Motor neuron (in vitro differentiated cells): ENCODE results near the gene DPP8. TPM values are rescaled to one million over a fixed set of nuclear protein-coding genes. Genes with fewer than 3 reads are reported as not detected.
A peak's percentile ranks its signal among the peaks of the same experiment; 100 is the strongest.
"Not testable (repeated sequence)": the region's sequence is repeated elsewhere in the genome, so short reads cannot be mapped to it uniquely, and the experiment has no call there.

Experiments used
- ATAC-seq, 8 experiments: fragments of 200-7000 bp; cut with Tn5 transposase; replicated peaks in 6 of 8; 2 replicates each; pipeline ENCODE4 v1.8.0; 2021; ENCODE audit warnings: mild to moderate bottlenecking in 8 of 8, moderate library complexity in 8 of 8
- H3K27ac ChIP-seq, 2 donors: fragments of 250-450 bp; sonication (Bioruptor Pico); 2 replicates each; pipeline ENCODE4 v1.9.0; 2021; ENCODE audit warnings: antibody characterized with exemption in 2 of 2, mild to moderate bottlenecking in 2 of 2, moderate library complexity in 1 of 2
- H3K4me1 ChIP-seq, 2 donors: fragments of 250-450 bp; sonication (Bioruptor Pico); replicated peaks in 1 of 2; 2 replicates each; pipeline ENCODE4 v1.6.1; 2021; ENCODE audit warnings: antibody characterized with exemption in 2 of 2, mild to moderate bottlenecking in 2 of 2, moderate library complexity in 1 of 2
- H3K4me3 ChIP-seq, 5 donors: fragments of 250-450 bp; sonication (Bioruptor Pico); 2 replicates each; pipeline ENCODE4 v1.9.0; 2021; ENCODE audit warnings: antibody characterized with exemption in 5 of 5, mild to moderate bottlenecking in 5 of 5, moderate library complexity in 4 of 5
- WGBS, 10 experiments: fragments of 450-650 bp; shearing (Covaris generic); methylation state at CpG; one replicate each; pipeline ENCODE4 v1.0.0; 2022; 5-methylcytosine and 5-hydroxymethylcytosine counted together
- in situ Hi-C, 9 experiments: fragments of 400-800 bp; cut with MboI; loops; one replicate each; pipeline ENCODE4 v1.15.0; 2021; ENCODE audit warnings: low sequenced_read_pairs in 9 of 9, low pct_unique_long_range_greater_than_20kb in 2 of 9; ENCODE audit not compliant: unreplicated experiment in 9 of 9
- total RNA-seq, 8 experiments: library from RNA; unstranded; fragments of 300-600 nt; gene quantifications; 2 replicates each; pipeline versions ENCODE4 v1.2.3 to v1.2.4, GENCODE V29; 2022

DPP8 gene
- total RNA-seq, 8 experiments from 2014 or later: 18.4 to 42.8 (median 24.7) TPM

DNA sequence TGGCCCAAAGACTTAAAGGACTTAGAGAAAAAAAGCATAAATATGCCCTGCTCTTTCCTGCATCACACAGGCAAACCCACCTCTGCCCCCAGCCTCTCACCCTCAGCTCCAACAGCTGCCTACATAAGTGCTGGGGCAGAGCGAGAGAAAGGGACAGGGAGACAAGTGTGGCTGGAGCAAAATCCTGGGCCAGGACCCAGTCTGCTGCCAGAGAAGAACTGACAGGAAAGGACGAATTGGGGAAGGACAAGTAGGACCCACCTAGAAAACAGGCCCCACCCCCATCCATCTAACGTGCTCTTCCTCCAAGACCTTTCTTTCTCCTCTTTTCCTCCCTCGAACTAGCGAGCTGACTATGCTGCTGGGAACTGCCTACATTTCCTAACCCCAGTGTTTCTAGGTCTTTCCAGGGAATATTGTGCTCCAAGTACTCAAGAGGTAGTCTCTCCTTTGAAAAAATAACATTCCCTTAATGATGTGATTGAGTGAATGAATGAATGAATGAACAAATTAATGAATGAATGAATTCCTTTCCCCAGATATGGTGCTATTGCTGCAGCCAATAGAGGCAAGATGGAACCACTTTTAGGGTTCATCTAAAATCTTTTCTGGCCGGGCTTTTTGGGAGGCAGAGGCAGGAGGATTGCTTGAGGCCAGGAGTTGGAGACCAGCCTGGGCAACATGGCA lies 113.2 kb downstream of the DPP8 start:
- in situ Hi-C loops: no loop called here
- no peak overlapping the region for H3K27ac ChIP-seq
- WGBS, 10 experiments: 63 to 100% (median 79%) methylated on average over 1 to 4 of the region's 6 CpGs; no CpG with 5 or more reads in 2 of the 10 experiments
- no peak for ATAC-seq
- peaks cover 8 to 14% of the 10 kb centered on the region in 2 donors for H3K4me1 ChIP-seq
- H3K4me3 ChIP-seq: no peak overlapping the region

DNA sequence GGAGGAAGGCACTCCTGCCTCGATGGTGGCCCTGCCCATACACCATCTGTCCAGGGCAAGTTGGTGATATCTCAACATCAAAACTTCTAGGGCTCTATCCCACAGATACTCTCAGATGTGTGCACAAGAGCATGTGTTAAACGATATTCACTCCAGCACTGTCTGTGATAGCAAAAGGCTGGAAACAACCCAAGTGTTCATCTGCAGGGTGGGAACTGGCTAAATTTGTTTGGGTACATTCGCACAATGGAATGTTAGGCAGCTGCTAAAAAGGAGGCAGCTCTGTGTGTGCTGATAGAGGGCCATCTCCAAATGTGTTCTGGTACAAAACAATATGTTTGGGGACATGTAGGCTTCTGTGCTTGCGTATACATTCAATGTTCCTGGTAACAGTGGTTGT lies 114.5 kb downstream of the DPP8 start:
- no peak for ATAC-seq
- Histone ChIP-seq H3K27ac (no peak overlapping the region), H3K4me1 (peaks cover 8 to 14% of the 10 kb centered on the region in 2 donors), H3K4me3 (no peak overlapping the region)
- in situ Hi-C loops: no loop called here
- 80 to 100% (median 100%) methylated on average over 1 to 2 of the region's 4 CpGs; no CpG with 5 or more reads in 7 of the 10 experiments for WGBS, 10 experiments

DNA sequence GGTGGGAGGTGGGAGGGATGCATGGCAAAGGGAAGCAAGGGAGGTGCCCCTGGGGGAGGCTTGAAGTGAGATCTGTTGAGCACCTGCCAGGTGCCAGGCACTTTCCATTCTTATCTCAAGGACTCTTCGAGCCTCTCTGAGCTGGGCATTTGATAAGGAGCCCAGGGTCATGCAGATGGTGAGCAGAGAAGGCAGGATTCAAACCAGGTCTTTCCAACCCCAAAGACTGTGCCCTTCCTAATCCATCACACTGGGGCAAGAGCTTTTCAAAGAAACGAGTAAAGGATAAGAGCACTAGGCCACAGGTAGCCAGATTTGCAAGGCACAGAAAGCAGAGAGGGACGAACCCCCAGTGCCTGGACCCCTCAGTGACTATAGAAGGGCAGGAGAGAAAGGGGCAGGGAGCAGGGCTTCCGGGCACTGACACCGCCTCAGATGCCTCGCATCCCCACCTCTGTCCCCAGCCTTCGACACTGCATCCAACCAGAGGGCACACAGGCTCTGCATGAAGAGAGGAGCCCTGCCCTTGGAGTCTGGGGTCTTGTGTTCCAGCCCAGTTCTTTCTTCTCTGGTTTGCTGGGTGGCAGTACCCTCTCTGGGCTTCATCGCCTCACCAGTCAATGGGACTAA lies 115.8 kb downstream of the DPP8 start:
- 53 to 100% (median 80%) methylated on average over 1 to 6 of the region's 8 CpGs; no CpG with 5 or more reads in 5 of the 10 experiments for WGBS, 10 experiments
- peaks cover 8 to 14% of the 10 kb centered on the region in 2 donors for H3K4me1 ChIP-seq
- in situ Hi-C loops: no loop called here
- ATAC-seq: peak in 6 of 8 experiments; percentile 35 to 56 (median 49)
- peak overlapping the region in 1 of 2 donors; percentile 37 for H3K27ac ChIP-seq
- no peak overlapping the region for H3K4me3 ChIP-seq

DNA sequence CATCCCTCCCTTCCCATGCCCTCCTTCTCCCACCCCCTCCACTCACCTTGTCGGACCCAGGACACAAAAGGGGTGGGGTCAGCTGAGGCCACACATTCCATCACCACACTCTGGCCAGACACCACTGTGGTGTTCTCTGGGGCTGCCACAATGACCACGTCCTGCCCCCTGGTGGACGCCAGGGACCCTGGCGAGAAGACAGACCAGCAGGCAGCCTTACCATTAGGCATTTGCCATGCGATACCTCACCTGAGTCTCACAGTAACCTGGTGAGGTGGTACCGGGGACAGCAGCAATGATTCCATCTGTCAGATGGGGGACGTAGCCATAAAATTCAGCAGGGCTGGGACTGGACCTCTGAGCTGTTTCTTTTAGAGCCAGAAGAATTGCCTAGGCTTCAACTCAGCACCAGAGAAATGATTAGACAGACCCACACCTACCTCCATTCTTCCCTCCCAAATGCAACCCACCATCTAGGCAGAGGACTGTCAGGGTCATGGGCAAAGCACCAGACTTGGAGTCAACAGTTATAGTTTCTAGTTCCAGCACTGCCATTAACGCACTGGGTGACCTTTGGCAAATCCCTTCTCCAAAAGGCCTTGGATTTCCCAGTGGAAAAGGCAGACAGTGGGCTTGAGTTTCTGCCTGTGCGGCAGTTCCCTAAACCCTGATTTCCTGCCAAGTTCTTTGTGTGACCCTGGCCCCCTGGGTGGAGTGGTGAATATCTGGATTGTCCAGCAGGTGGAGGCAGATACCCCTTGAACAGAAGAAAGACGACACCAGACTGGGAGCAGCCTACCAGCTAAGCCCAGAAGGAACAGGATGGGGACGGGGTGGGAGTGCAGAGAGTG lies 116.5 kb downstream of the DPP8 start:
- in situ Hi-C loops: no loop called here
- peaks cover 8 to 14% of the 10 kb centered on the region in 2 donors for H3K4me1 ChIP-seq
- no peak overlapping the region for H3K4me3 ChIP-seq
- 20 to 65% (median 43%) methylated on average over 1 to 5 of the region's 11 CpGs; no CpG with 5 or more reads in 6 of the 10 experiments for WGBS, 10 experiments
- no peak overlapping the region for H3K27ac ChIP-seq
- peak; percentile 81 to 95 (median 92) for ATAC-seq

DNA sequence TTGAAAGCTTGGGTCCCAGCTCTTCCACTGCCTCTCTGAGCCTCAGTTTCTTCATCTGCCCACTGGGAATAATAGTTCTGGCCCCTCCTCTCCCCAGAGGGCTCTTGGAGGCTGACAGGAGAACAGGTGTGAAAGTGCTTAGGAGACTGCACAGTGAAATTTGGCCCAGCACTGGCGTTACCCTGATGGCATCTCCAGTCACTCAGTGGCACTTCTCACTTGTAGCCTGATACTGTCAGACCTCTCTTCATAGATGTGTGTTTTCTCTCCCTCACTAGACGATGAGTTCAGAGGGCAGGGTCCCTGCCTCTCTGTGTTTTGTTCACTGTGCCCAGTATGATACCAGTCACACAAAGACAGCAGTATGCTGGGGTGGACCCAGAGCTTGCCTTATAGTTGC lies 117.5 kb downstream of the DPP8 start:
- Histone ChIP-seq H3K4me1 (peaks cover 8 to 14% of the 10 kb centered on the region in 2 donors), H3K27ac (no peak overlapping the region), H3K4me3 (no peak overlapping the region)
- in situ Hi-C loops: loop anchor here in 3 of 9 experiments (25.0 kb wide), 1 partner anchor 213 kb away; the partner anchor contains the start of gene CLPX (in 3 of the 3)
- WGBS, 10 experiments: 80 to 100% (median 88%) methylated on average over 1 to 2 of the region's 2 CpGs; no CpG with 5 or more reads in 6 of the 10 experiments
- no peak for ATAC-seq

DNA sequence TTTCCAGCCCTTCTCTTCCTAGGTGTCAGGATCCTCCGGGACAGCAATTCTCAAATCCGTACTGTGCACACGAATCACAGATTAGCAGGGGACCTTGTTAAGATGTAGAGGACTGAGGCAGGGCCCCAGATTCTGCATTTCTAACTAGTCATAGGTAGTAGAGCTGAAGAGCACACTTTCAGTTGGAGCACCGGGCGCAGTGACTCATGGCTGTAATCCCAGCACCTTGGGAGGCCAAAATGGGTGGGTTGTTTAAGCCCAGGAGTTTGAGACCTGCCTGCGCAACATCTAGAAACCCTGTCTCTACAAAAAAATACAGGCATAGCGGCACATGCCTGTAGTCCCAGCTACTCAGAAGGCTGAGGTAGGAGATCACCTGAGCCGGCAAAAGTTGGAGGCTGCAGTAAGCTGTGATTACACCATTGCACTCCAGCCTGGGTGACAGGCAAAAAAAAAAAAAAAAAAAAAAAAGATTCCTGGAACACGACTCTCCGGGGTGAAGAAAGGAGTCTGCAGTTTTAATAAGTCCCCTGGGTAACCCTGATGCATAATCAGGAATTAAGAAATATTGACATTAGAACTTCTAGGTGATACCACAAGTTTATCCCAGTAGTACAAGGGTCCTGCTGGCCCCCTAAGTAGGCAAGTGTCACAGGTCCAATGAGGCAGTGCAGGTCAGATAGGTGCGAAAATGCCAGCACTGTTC lies 118.3 kb downstream of the DPP8 start:
- H3K4me3 ChIP-seq: no peak overlapping the region
- no peak overlapping the region for H3K27ac ChIP-seq
- ATAC-seq: no peak
- peaks cover 8 to 14% of the 10 kb centered on the region in 2 donors for H3K4me1 ChIP-seq
- in situ Hi-C loops: loop anchor here in 3 of 9 experiments (25.0 kb wide), 1 partner anchor 212 kb away; the partner anchor contains the start of gene CLPX (in 3 of the 3)
- 41 to 100% (median 75%) methylated on average over 2 to 9 of the region's 11 CpGs for WGBS, 10 experiments

DNA sequence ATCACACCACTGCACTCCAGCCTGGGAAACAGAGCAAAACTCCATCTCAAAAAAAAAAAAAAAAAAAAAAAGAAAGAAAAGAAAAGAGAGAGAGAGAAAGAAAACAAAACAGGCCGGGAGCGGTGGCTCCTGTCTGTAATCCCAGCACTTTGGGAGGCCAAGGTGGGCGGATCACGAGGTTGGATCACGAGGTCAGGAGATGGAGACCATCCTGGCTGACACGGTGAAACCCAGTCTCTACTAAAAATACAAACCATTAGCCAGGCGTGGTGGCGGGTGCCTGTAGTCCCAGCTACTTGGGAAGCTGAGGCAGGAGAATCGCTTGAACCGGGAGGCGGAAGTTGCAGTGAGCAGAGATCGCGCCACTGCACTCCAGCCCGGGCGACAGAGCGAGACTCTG lies 119.0 kb downstream of the DPP8 start:
- H3K4me3 ChIP-seq, ATAC-seq, H3K27ac ChIP-seq: not testable (repeated sequence)
- in situ Hi-C loops: loop anchor here in 3 of 9 experiments (25.0 kb wide), 1 partner anchor 211 kb away; the partner anchor contains the start of gene CLPX (in 3 of the 3)
- 62 to 100% (median 88%) methylated on average over 1 to 11 of the region's 16 CpGs; no CpG with 5 or more reads in 1 of the 10 experiments for WGBS, 10 experiments
- H3K4me1 ChIP-seq: peaks cover 8 to 11% of the 10 kb centered on the region in 2 donors

DNA sequence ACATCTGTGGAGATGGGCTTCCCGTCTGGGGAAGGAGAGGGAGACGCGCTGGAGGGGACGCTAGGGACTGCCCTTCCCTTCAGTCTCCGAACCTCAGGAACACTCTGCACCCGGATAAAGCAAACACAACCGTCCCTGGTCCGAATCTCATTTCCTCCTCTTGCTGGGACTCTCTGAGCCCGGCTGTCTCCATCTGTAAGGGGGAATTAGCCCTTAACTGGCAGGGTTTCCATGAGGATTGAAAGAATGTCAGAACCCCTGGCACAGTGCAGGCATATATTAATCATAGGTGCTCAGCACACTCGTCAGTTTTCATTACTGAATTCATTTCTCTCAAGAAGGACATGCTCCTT lies 120.5 kb downstream of the DPP8 start:
- Histone ChIP-seq H3K4me1 (peaks cover 8 to 11% of the 10 kb centered on the region in 2 donors), H3K4me3 (no peak overlapping the region), H3K27ac (no peak overlapping the region)
- in situ Hi-C loops: loop anchor here in 3 of 9 experiments (25.0 kb wide), 1 partner anchor 210 kb away; the partner anchor contains the start of gene CLPX (in 3 of the 3)
- ATAC-seq: no peak
- 20 to 87% (median 79%) methylated on average over 1 to 5 of the region's 10 CpGs; no CpG with 5 or more reads in 1 of the 10 experiments for WGBS, 10 experiments

DNA sequence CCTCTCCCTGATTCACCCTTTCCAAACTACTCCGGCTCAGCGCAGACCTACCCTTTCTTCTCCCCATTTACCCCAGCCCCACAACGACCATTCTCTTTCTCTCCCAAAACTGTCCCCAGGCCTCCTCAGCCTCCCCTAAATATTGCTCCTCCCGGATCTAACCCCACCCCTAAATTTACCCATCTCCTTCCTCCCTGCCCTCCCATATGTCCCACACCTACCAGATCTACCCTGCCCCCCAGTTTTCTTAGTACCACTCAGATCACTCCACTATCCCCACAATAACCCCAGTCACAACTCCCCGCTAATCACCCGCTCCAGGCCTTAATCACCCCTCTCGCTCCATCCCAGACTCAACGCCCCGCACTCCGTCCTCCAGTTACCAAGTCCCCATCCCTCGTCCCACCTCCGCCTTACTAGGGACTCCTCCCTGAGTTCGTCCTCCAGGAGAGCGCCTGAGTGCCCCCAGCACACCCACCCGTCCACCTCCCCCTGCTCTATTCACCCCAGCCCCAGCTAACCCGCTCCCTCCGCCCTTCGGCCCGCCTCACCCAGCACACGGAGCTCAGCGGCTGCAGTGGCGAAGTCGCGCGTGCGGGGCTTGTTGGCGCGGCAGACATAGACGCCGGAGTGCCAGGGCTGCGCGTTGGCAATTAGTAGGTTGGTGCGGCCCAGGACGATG lies 121.1 kb downstream of the DPP8 start:
- no peak overlapping the region for H3K4me3 ChIP-seq
- H3K27ac ChIP-seq: no peak overlapping the region
- no peak for ATAC-seq
- 80% methylated on average over 4 of the region's 34 CpGs; no CpG with 5 or more reads in 9 of the 10 experiments for WGBS, 10 experiments
- H3K4me1 ChIP-seq: peaks cover 6 to 7% of the 10 kb centered on the region in 2 donors
- in situ Hi-C loops: loop anchor here in 3 of 9 experiments (25.0 kb wide), 1 partner anchor 209 kb away; the partner anchor contains the start of gene CLPX (in 3 of the 3)

DNA sequence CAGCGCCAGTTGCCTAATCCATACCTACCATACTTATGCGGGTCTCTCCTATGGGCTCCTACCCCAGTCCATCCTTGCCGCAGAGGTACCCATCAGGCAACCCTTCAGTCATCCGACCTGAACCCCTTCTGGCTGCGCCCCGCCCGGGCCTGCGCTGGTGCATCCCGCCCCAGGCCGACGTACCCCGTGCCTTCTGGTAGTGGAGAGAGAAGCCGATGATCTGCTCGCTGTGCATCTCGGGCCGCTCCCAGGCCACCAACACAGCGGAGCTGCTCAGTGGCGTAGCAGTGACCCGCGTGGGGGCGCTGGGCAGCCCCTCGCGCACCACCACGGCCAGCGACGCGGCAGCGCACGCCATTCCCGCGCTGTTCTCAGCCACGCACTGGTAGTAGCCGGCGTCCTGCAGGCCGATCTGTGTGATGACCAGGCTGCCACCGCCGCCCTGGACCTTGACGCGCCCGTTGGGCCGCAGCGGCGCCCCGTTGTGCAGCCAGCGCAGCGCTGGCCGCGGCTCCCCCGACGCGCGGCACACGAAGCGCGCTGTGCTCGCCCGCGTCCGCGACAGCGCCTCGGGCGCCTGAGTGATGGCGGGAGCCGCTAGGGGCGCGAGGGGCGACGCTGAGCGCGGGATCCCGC lies 121.8 kb downstream of the DPP8 start:
- WGBS, 10 experiments: 60 to 100% (median 91%) methylated on average over 1 to 18 of the region's 72 CpGs; no CpG with 5 or more reads in 5 of the 10 experiments
- in situ Hi-C loops: loop anchor here in 3 of 9 experiments (25.0 kb wide), 1 partner anchor 208 kb away; the partner anchor contains the start of gene CLPX (in 3 of the 3)
- peak in 5 of 8 experiments; percentile 10 to 48 (median 26) for ATAC-seq
- no peaks in the 10 kb centered on the region for H3K4me1 ChIP-seq
- H3K27ac ChIP-seq: no peak overlapping the region
- no peak overlapping the region for H3K4me3 ChIP-seq

DNA sequence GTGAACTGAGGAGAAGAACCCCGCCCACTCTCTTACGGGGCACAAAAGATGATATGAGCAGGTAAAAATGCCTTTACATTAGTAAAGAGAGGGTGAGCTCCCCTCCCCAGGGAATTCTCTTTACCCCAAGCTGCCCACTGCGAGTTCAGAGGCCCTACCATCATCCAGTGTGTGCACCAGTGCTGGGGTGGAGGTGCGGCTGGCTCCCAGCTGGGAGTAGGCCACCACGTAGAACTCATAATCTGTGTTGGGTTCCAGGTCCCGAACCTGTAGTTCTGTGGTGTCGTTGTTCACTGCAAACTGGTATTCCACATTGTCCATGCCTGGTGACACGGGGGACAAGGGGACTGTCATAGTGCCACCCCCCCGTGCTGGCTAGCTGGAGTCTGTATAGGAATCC lies 122.6 kb downstream of the DPP8 start:
- in situ Hi-C loops: loop anchor here in 5 of 9 experiments (5.0 to 25.0 kb wide), 2 partner anchors 78 to 208 kb away; partner anchors contain the start of gene CLPX (in 3 of the 5)
- Histone ChIP-seq H3K4me3 (no peak overlapping the region), H3K27ac (no peak overlapping the region), H3K4me1 (no peaks in the 10 kb centered on the region)
- WGBS, 10 experiments: 0 to 100% (median 80%) methylated on average over 1 to 4 of the region's 9 CpGs; no CpG with 5 or more reads in 5 of the 10 experiments
- ATAC-seq: no peak
